Ovary (tissue), 3 donors: ENCODE results near the gene AUTS2.

ENCODE experiments used
- CTCF ChIP-seq, 3 donors: fragments of 450-650 bp in 2 of 3; fragments of 200-600 bp in 1 of 3; IDR thresholded peaks; one replicate each; pipeline versions ENCODE4 v1.5.1 to v1.8.0; 2016 to 2022; ENCODE audit warnings: antibody characterized with exemption in 3 of 3, mild to moderate bottlenecking in 1 of 3
- POLR2A ChIP-seq: fragments of 450-650 bp; IDR thresholded peaks from one replicate; pipeline ENCODE4 v1.6.1; 2017; ENCODE audit warnings: antibody characterized with exemption, mild to moderate bottlenecking, moderate library complexity
- donor health status: DM: no; HTN: no; CAD: no.

- no peak for TF ChIP-seq CTCF (IDR thresholded peaks at IDR 0.05)
- TF ChIP-seq POLR2A = no peak
Measured at GRCh38 chr7:70635633-70636032, 1037.4 kb downstream of the AUTS2 start.
